Neural progenitor cell (in vitro differentiated cells): ENCODE measurements around the gene PLA2G4D. TPM values are rescaled to one million over a fixed set of nuclear protein-coding genes. Genes with fewer than 3 reads are reported as not detected.
"Not testable (repeated sequence)": the region's sequence is repeated elsewhere in the genome, so short reads cannot be mapped to it uniquely, and the experiment has no call there.

ENCODE experiments used
- DNase-seq: peaks from one replicate; pipeline ENCODE4 v3.0.0-alpha.2; 2016; ENCODE audit warnings: low spot score
- H2AFZ ChIP-seq: fragments of 200-600 bp; sonication (generic); replicated peaks from 2 replicates; pipeline ENCODE4 v1.6.1; 2016; ENCODE audit warnings: antibody characterized with exemption
- H3F3A ChIP-seq: fragments of 200-600 bp; sonication (generic); 2 replicates; pipeline ENCODE4 v1.6.1; 2016; ENCODE audit warnings: antibody characterized with exemption, low read depth
- H3K27ac ChIP-seq: fragments of 200-600 bp; sonication (generic); 2 replicates; pipeline ENCODE4 v1.5.1; 2016; ENCODE audit warnings: mild to moderate bottlenecking
- H3K27me3 ChIP-seq: fragments of 200-600 bp; sonication (generic); 2 replicates; pipeline ENCODE4 v1.6.1; 2016; ENCODE audit warnings: mild to moderate bottlenecking, moderate library complexity
- H3K36me3 ChIP-seq: fragments of 200-600 bp; sonication (generic); 2 replicates; pipeline ENCODE4 v1.5.1; 2016
- H3K4me1 ChIP-seq: fragments of 200-600 bp; sonication (generic); 2 replicates; pipeline ENCODE4 v1.6.1; 2016; ENCODE audit warnings: mixed run types
- H3K4me2 ChIP-seq: fragments of 200-600 bp; sonication (generic); 2 replicates; pipeline ENCODE4 v1.6.1; 2016
- H3K4me3 ChIP-seq: fragments of 200-600 bp; sonication (generic); 2 replicates; pipeline ENCODE4 v1.5.1; 2016
- H3K79me2 ChIP-seq: fragments of 200-600 bp; sonication (generic); 2 replicates; pipeline ENCODE4 v1.6.1; 2016; ENCODE audit warnings: low read depth
- H3K9ac ChIP-seq: fragments of 200-600 bp; sonication (generic); 2 replicates; pipeline ENCODE4 v1.6.1; 2016
- H3K9me3 ChIP-seq: fragments of 200-600 bp; sonication (generic); 2 replicates; pipeline ENCODE4 v1.5.1; 2016; ENCODE audit warnings: low read depth
- H4K20me1 ChIP-seq: fragments of 200-600 bp; sonication (generic); 2 replicates; pipeline ENCODE4 v1.6.1; 2016; ENCODE audit warnings: low read depth
- H3K27ac Mint-ChIP-seq: 3 replicates; pipeline ENCODE4 v1.8.0; 2021; ENCODE audit warnings: mixed read lengths
- H3K27me3 Mint-ChIP-seq: 2 replicates; pipeline ENCODE4 v1.8.0; 2022; ENCODE audit warnings: low read depth, mild to moderate bottlenecking, inconsistent platforms, moderate library complexity, mixed read lengths; ENCODE audit not compliant: insufficient read depth
- H3K36me3 Mint-ChIP-seq: 3 replicates; pipeline ENCODE4 v1.8.0; 2021; ENCODE audit warnings: mixed read lengths
- H3K4me1 Mint-ChIP-seq: 3 replicates; pipeline ENCODE4 v1.8.0; 2021; ENCODE audit warnings: mixed read lengths
- H3K4me3 Mint-ChIP-seq: 3 replicates; pipeline ENCODE4 v1.8.0; 2021; ENCODE audit warnings: mild to moderate bottlenecking, moderate library complexity, mixed read lengths
- H3K9me3 Mint-ChIP-seq: 3 replicates; pipeline ENCODE4 v1.8.0; 2020; ENCODE audit warnings: mixed read lengths
- CTCF ChIP-seq: fragments of 200-600 bp; sonication (generic); IDR thresholded peaks from 2 replicates; pipeline ENCODE4 v1.5.1; 2017; ENCODE audit warnings: antibody characterized with exemption, mild to moderate bottlenecking
- EZH2 ChIP-seq: fragments of 200-600 bp; sonication (generic); IDR thresholded peaks from 2 replicates; pipeline ENCODE4 v1.6.1; 2017; ENCODE audit warnings: antibody characterized with exemption, mild to moderate bottlenecking, moderate library complexity
- EZH2phosphoT487 ChIP-seq: fragments of 200-600 bp; sonication (generic); IDR thresholded peaks from 2 replicates; pipeline ENCODE4 v1.6.1; 2017; ENCODE audit warnings: antibody characterized with exemption
- total RNA-seq: library from RNA; depleted of rRNA; stranded (reverse); fragments of >200 nt; gene quantifications from 2 replicates; pipeline ENCODE4 v1.2.3, GENCODE V29; 2015; ENCODE audit warnings: low replicate concordance

Gene PLA2G4D
- total RNA-seq, 1 donor from 2014 or later: not detected

GRCh38 chr15:42092398-42093318, 1.7 kb downstream of the PLA2G4D start:
- H3K36me3 Mint-ChIP-seq: no peaks in the 10 kb centered on the region
- no peak overlapping the region for H2AFZ ChIP-seq
- no peak overlapping the region for H3K9ac ChIP-seq
- H3K4me1 ChIP-seq: peaks cover 8% of the 10 kb centered on the region
- no peak overlapping the region for H3K4me2 ChIP-seq
- H3K79me2 ChIP-seq: no peaks in the 10 kb centered on the region
- TF ChIP-seq EZH2phosphoT487 (no peak), CTCF (no peak), EZH2 (no peak)
- no peaks in the 10 kb centered on the region for H4K20me1 ChIP-seq
- peaks cover 8% of the 10 kb centered on the region for H3K27me3 Mint-ChIP-seq
- H3K4me3 ChIP-seq: no peak overlapping the region
- no peaks in the 10 kb centered on the region for H3K27me3 ChIP-seq
- peaks cover 31% of the 10 kb centered on the region for H3K4me1 Mint-ChIP-seq
- no peak for DNase-seq
- peak overlapping the region; percentile 58 for H3K27ac Mint-ChIP-seq
- H3K9me3 Mint-ChIP-seq: no peaks in the 10 kb centered on the region
- H3F3A ChIP-seq: no peaks in the 10 kb centered on the region
- no peak overlapping the region for H3K27ac ChIP-seq
- peak overlapping the region; percentile 2 for H3K4me3 Mint-ChIP-seq
- no peaks in the 10 kb centered on the region for H3K36me3 ChIP-seq
- no peaks in the 10 kb centered on the region for H3K9me3 ChIP-seq

- not testable (repeated sequence) for H3K27me3 Mint-ChIP-seq, H3K27me3 ChIP-seq, H3K4me2 ChIP-seq, H3K9me3 ChIP-seq, H3K79me2 ChIP-seq, H2AFZ ChIP-seq, H3K9me3 Mint-ChIP-seq, H3K27ac ChIP-seq, H3K9ac ChIP-seq, H3K36me3 Mint-ChIP-seq, H3K4me3 ChIP-seq, H3K36me3 ChIP-seq, H4K20me1 ChIP-seq, H3F3A ChIP-seq, H3K4me1 ChIP-seq
- peak overlapping the region; percentile 2 for H3K4me3 Mint-ChIP-seq
- peak overlapping the region; percentile 58 for H3K27ac Mint-ChIP-seq
- H3K4me1 Mint-ChIP-seq: peaks cover 31% of the 10 kb centered on the region
- peak; percentile 37 for DNase-seq
Observed at GRCh38 chr15:42091753-42092397, 2.5 kb downstream of the PLA2G4D start.

GRCh38 chr15:42090781-42091180, 3.6 kb downstream of the PLA2G4D start:
- Histone ChIP-seq H3F3A (no peaks in the 10 kb centered on the region), H3K4me3 (no peak overlapping the region), H3K9me3 (no peaks in the 10 kb centered on the region), H2AFZ (no peak overlapping the region), H3K4me1 (peaks cover 8% of the 10 kb centered on the region), H3K9ac (no peak overlapping the region), H3K4me2 (no peak overlapping the region), H3K27me3 (no peaks in the 10 kb centered on the region), H3K79me2 (no peaks in the 10 kb centered on the region), H3K27ac (no peak overlapping the region), H4K20me1 (no peaks in the 10 kb centered on the region), H3K36me3 (no peaks in the 10 kb centered on the region)
- Mint-ChIP-seq H3K27me3 (peaks cover 6% of the 10 kb centered on the region), H3K4me1 (peaks cover 31% of the 10 kb centered on the region), H3K36me3 (no peaks in the 10 kb centered on the region), H3K4me3 (no peak overlapping the region), H3K27ac (no peak overlapping the region), H3K9me3 (no peaks in the 10 kb centered on the region)
- TF ChIP-seq EZH2: no peak
- no peak for TF ChIP-seq EZH2phosphoT487
- TF ChIP-seq CTCF: no peak
- DNase-seq: no peak

GRCh38 chr15:42090370-42090769, 4.0 kb downstream of the PLA2G4D start:
- no peaks in the 10 kb centered on the region for H3K27me3 ChIP-seq
- no peak overlapping the region for H3K9ac ChIP-seq
- no peak for DNase-seq
- no peaks in the 10 kb centered on the region for H3K9me3 ChIP-seq
- no peak overlapping the region for H3K27ac ChIP-seq
- H3K79me2 ChIP-seq: no peaks in the 10 kb centered on the region
- H3K4me3 Mint-ChIP-seq: no peak overlapping the region
- peaks cover 34% of the 10 kb centered on the region for H3K4me1 Mint-ChIP-seq
- H3K9me3 Mint-ChIP-seq: no peaks in the 10 kb centered on the region
- H3K36me3 Mint-ChIP-seq: no peaks in the 10 kb centered on the region
- H3K4me2 ChIP-seq: no peak overlapping the region
- no peak overlapping the region for H3K27ac Mint-ChIP-seq
- peaks cover 8% of the 10 kb centered on the region for H3K4me1 ChIP-seq
- H2AFZ ChIP-seq: no peak overlapping the region
- no peak overlapping the region for H3K4me3 ChIP-seq
- H3K36me3 ChIP-seq: no peaks in the 10 kb centered on the region
- H4K20me1 ChIP-seq: no peaks in the 10 kb centered on the region
- H3K27me3 Mint-ChIP-seq: peaks cover 6% of the 10 kb centered on the region
- H3F3A ChIP-seq: no peaks in the 10 kb centered on the region
- no peak for TF ChIP-seq EZH2
- no peak for TF ChIP-seq CTCF
- no peak for TF ChIP-seq EZH2phosphoT487
